SK-N-SH (cell line): ENCODE data around the gene ZNF407. TPM values are rescaled to one million over a fixed set of nuclear protein-coding genes. Genes with fewer than 3 reads are reported as not detected.

ENCODE experiments used
- CTCF ChIA-PET: fragments of 300-600, 350-600 bp; formaldehyde crosslinking; extraction: SDS; loops from one replicate; lab custom pipeline; 2021; lab: Yijun Ruan, JAX
- POLR2A ChIA-PET: fragments of 350-600 bp; sonication (Branson Sonifier 250); formaldehyde crosslinking; extraction: SDS; loops from one replicate; lab custom pipeline; 2020; ENCODE audit warnings: antibody characterized with exemption, inconsistent platforms; lab: Yijun Ruan, JAX
- DNase-seq: peaks from one replicate; pipeline ENCODE4 v3.0.0; 2012
- H2AFZ ChIP-seq: fragments of 200-600 bp; sonication (generic); 2 replicates; pipeline ENCODE4 v1.8.1; 2016; ENCODE audit warnings: antibody characterized with exemption, mild to moderate bottlenecking, low read depth
- H3F3A ChIP-seq: fragments of 200-600 bp; sonication (generic); replicated peaks from 2 replicates; pipeline ENCODE3; 2016; ENCODE audit warnings: antibody characterized with exemption, mild to moderate bottlenecking; ENCODE audit not compliant: insufficient read depth
- H3K27ac ChIP-seq, 2 experiments: fragments of 200-500 bp in 1 of 2; fragments of 200-600 bp in 1 of 2; sonication (Bioruptor generic) in 1 of 2; sonication (generic), shearing (Covaris generic) in 1 of 2; 2 replicates each; pipeline versions ENCODE4 v1.5.1 to v1.6.1; 2014 to 2016; ENCODE audit warnings: low read depth in 2 of 2, inconsistent platforms in 1 of 2, low read length in 1 of 2, mild to moderate bottlenecking in 1 of 2, mixed read lengths in 1 of 2
- H3K27me3 ChIP-seq: fragments of 200-600 bp; sonication (generic), shearing (Covaris generic); 2 replicates; pipeline ENCODE4 v1.6.1; 2016; ENCODE audit warnings: mixed run types; ENCODE audit not compliant: insufficient read depth
- H3K36me3 ChIP-seq, 2 experiments: fragments of 200-500 bp in 1 of 2; fragments of 200-600 bp in 1 of 2; sonication (Bioruptor generic) in 1 of 2; sonication (generic) in 1 of 2; replicated peaks in 1 of 2; 2 replicates each; pipeline versions ENCODE3 to v1.5.1; 2014 to 2016; ENCODE audit warnings: low read length in 1 of 2, mild to moderate bottlenecking in 1 of 2; ENCODE audit not compliant: insufficient read depth in 2 of 2, control insufficient read depth in 1 of 2
- H3K4me1 ChIP-seq, 2 experiments: fragments of 200-500 bp in 1 of 2; fragments of 200-600 bp in 1 of 2; sonication (Bioruptor generic) in 1 of 2; sonication (generic), shearing (Covaris generic) in 1 of 2; 2 replicates each; pipeline versions ENCODE4 v1.5.1 to v1.6.1; 2014 to 2016; ENCODE audit warnings: low read depth in 1 of 2, low read length in 1 of 2, mixed run types in 1 of 2; ENCODE audit not compliant: insufficient read depth in 2 of 2, control insufficient read depth in 1 of 2
- H3K4me2 ChIP-seq: fragments of 200-600 bp; sonication (generic), shearing (Covaris generic); 2 replicates; pipeline ENCODE4 v1.6.1; 2017; ENCODE audit warnings: mixed run types
- H3K4me3 ChIP-seq, 2 experiments: fragments of 200-500 bp in 1 of 2; fragments of 200-600 bp in 1 of 2; sonication (Bioruptor generic) in 1 of 2; sonication (generic), shearing (Covaris generic) in 1 of 2; 2 replicates each; pipeline versions ENCODE4 v1.5.1 to v1.8.1; 2014 to 2016; ENCODE audit warnings: low read depth in 2 of 2, inconsistent platforms in 1 of 2, low read length in 1 of 2, mild to moderate bottlenecking in 1 of 2, mixed read lengths in 1 of 2, moderate library complexity in 1 of 2
- H3K79me2 ChIP-seq: fragments of 200-600 bp; sonication (generic); 2 replicates; pipeline ENCODE4 v1.8.1; 2017; ENCODE audit warnings: mild to moderate bottlenecking; ENCODE audit not compliant: insufficient read depth
- H3K9ac ChIP-seq: fragments of 200-600 bp; sonication (generic); 2 replicates; pipeline ENCODE4 v1.6.1; 2017; ENCODE audit warnings: mixed run types
- H3K9me2 ChIP-seq: fragments of 200-600 bp; sonication (generic); 2 replicates; pipeline ENCODE4 v1.6.1; 2017; ENCODE audit warnings: mixed run types
- H3K9me3 ChIP-seq: fragments of 200-600 bp; sonication (generic); 2 replicates; pipeline ENCODE4 v1.6.1; 2017; ENCODE audit warnings: mixed run types, mild to moderate bottlenecking, moderate library complexity
- H4K20me1 ChIP-seq: fragments of 200-600 bp; sonication (generic); 2 replicates; pipeline ENCODE4 v1.6.1; 2017; ENCODE audit warnings: mild to moderate bottlenecking, mixed run types; ENCODE audit not compliant: insufficient read depth
- CHD2 ChIP-seq: fragments of 150-350 bp; IDR thresholded peaks from 2 replicates; pipeline ENCODE4 v1.6.1; 2018; ENCODE audit warnings: low read length; ENCODE audit not compliant: partially characterized antibody
- ELF1 ChIP-seq: IDR thresholded peaks from 2 replicates; pipeline ENCODE4 v1.4.0; 2012
- EP300 ChIP-seq, 2 experiments: IDR thresholded peaks; 2 replicates each; pipeline versions ENCODE4 v1.4.0 to v1.6.1; 2012; ENCODE audit warnings: borderline replicate concordance in 1 of 2, low read depth in 1 of 2, low read length in 1 of 2
- FOXJ3 ChIP-seq: sonication (generic); formaldehyde crosslinking; IDR thresholded peaks from 2 replicates; pipeline ENCODE4 v1.5.1; 2020; ENCODE audit warnings: mild to moderate bottlenecking, missing genetic modification reagents
- FOXM1 ChIP-seq: IDR thresholded peaks from 2 replicates; pipeline ENCODE4 v1.4.0; 2012; ENCODE audit warnings: low read depth, mild to moderate bottlenecking
- GATA2 ChIP-seq: sonication (generic); formaldehyde crosslinking; IDR thresholded peaks from 2 replicates; pipeline ENCODE4 v1.5.0; 2020; ENCODE audit warnings: mild to moderate bottlenecking, missing genetic modification reagents
- MEF2A ChIP-seq: IDR thresholded peaks from 2 replicates; pipeline ENCODE4 v1.4.0; 2012; ENCODE audit warnings: low read depth, borderline replicate concordance
- NFIC ChIP-seq: IDR thresholded peaks from 2 replicates; pipeline ENCODE4 v1.4.0; 2012; ENCODE audit warnings: borderline replicate concordance
- NRF1 ChIP-seq: IDR thresholded peaks from 2 replicates; pipeline ENCODE4 v1.6.1; 2012; ENCODE audit warnings: low read depth, mild to moderate bottlenecking, low read length
- POLR2AphosphoS5 ChIP-seq: IDR thresholded peaks from 2 replicates; pipeline ENCODE4 v1.6.1; 2012; ENCODE audit warnings: low read depth, low read length
- RCOR1 ChIP-seq: fragments of 150-350 bp; IDR thresholded peaks from 2 replicates; pipeline ENCODE4 v1.6.1; 2017; ENCODE audit warnings: antibody characterized with exemption, low read length
- RFX5 ChIP-seq: IDR thresholded peaks from 2 replicates; pipeline ENCODE4 v1.6.1; 2012; ENCODE audit warnings: mild to moderate bottlenecking, improper control_type of control experiment, low read length
- RXRA ChIP-seq: IDR thresholded peaks from 2 replicates; pipeline ENCODE4 v1.4.0; 2012; ENCODE audit warnings: low read depth, mild to moderate bottlenecking, borderline replicate concordance
- SIN3A ChIP-seq: IDR thresholded peaks from 2 replicates; pipeline ENCODE4 v1.6.1; 2012; ENCODE audit warnings: low read depth, mild to moderate bottlenecking, low read length, moderate library complexity, borderline replicate concordance
- TAF1 ChIP-seq: IDR thresholded peaks from 2 replicates; pipeline ENCODE4 v1.6.1; 2012; ENCODE audit warnings: low read depth, mild to moderate bottlenecking, low read length, moderate library complexity, borderline replicate concordance
- TCF12 ChIP-seq: IDR thresholded peaks from 2 replicates; pipeline ENCODE4 v1.4.0; 2012
- TEAD4 ChIP-seq: IDR thresholded peaks from 2 replicates; pipeline ENCODE4 v1.4.0; 2012; ENCODE audit warnings: mild to moderate bottlenecking, borderline replicate concordance; ENCODE audit not compliant: insufficient read depth
- YY1 ChIP-seq: IDR thresholded peaks from 2 replicates; pipeline ENCODE4 v1.4.0; 2012; ENCODE audit warnings: low read depth, mild to moderate bottlenecking
- WGBS: methylation state at CpG from one replicate; pipeline ENCODE4 v1.1.6; 2017; ENCODE audit warnings: low lambda C conversion rate; 5-methylcytosine and 5-hydroxymethylcytosine counted together
- polyA plus RNA-seq, 3 experiments: library from polyadenylated mRNA; depleted of rRNA; stranded (reverse); fragments of >200 nt; gene quantifications; 2 replicates each; pipeline ENCODE4 v1.2.3, GENCODE V29; 2012
- TF ChIP-seq, protein P1 (sequence below): IDR thresholded peaks from 2 replicates; pipeline ENCODE4 v1.4.0; 2012; ENCODE audit warnings: low read depth, borderline replicate concordance
- TF ChIP-seq, protein P2 (sequence below): fragments of 150-350 bp; IDR thresholded peaks from 2 replicates; pipeline ENCODE4 v1.6.1; 2016; ENCODE audit warnings: mild to moderate bottlenecking, low read depth, low read length
- TF ChIP-seq, protein P3 (sequence below): IDR thresholded peaks from 2 replicates; pipeline ENCODE4; 2012

The ZNF407 gene
- polyA plus RNA-seq, 1 of the 3 experiments (the other 2 are of a cell fraction), result 2.6 TPM

DNA sequence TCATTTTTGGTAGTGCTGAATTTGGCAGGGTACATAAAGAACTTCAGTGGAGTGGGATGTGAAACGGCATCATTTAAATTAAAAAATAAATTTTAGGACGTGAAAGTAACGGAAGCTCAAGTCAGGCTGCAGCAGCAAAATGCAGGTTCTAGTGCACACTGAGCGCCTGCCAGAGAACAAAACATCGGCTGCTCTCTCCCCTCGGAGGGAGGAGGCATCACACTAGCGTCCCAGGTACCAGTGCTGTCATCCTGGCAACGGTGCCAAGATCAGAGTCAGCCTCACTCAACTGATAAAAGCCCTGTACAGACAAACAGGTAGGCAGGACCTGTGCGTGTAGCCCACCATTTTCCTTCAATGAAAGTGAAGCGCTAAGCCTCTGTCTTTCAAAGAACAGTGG is 349.7 kb downstream of the ZNF407 start (continued):
- no peak for TF ChIP-seq TAF1

DNA sequence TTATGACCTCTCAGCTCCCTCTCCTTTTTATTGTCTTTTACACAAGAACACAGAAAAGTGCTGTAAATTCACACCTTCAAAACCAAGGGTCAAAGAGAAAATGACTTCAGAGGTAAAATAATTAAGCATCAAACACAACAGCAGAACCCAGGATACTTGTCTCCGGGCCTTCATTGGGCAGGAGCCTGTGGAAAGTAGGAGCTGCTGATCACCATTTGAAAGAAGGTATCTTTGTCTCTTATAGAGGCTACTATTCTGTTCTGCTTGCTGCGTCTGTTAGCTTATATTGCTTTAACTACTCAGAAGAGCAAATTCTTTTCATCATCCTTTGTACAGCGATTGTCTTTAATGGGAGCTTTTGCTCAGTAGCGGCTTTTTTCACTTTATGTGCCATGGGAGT is 350.2 kb downstream of the ZNF407 start:
- Histone ChIP-seq H3K9me2 (no peaks in the 10 kb centered on the region), H3K4me3 (no peak overlapping the region), H3K36me3 (no peaks in the 10 kb centered on the region), H3K27me3 (no peaks in the 10 kb centered on the region), H3K4me2 (no peak overlapping the region), H3K9me3 (no peaks in the 10 kb centered on the region), H3K27ac (no peak overlapping the region), H3K4me1 (peaks cover 3 to 12% of the 10 kb centered on the region in 2 experiments; a peak in 3 of 4 replicates), H3K79me2 (no peaks in the 10 kb centered on the region), H3F3A (peaks cover 7% of the 10 kb centered on the region), H4K20me1 (no peaks in the 10 kb centered on the region), H2AFZ (no peak overlapping the region), H3K9ac (no peak overlapping the region)
- ChIA-PET CTCF (interaction anchor here (1.4 kb wide), 1 partner anchor 16 kb away, joined by 5 read pairs; no protein-coding TSS in a partner anchor), POLR2A (no interaction called here)
- no peak for DNase-seq
- WGBS, result 97% methylated on average over 4 of the region's 4 CpGs
- TF ChIP-seq RXRA, result no peak
- TF ChIP-seq RCOR1, result no peak
- TF ChIP-seq GATA2, result no peak
- no peak for TF ChIP-seq POLR2AphosphoS5
- TF ChIP-seq TEAD4, result no peak
- TF ChIP-seq CHD2, result no peak

DNA sequence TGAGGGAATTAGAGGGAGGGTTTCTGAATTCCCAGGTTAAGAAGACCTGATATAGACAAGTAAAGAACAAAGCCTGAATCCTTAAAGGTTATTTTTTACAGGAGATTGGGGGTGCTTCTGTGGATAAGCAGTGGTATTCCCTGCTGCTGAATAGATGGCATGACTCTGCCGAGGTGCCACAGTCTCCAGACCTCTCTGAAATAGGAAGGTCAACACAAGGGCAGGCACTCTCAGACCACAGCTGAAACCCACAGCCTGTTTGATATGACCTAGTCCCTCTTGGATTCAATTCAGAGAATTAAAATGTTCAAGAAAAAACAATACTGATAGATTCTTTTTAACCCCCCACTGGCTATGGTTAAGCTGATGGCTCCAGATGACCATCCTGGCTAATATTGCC is 351.9 kb downstream of the ZNF407 start:
- POLR2A ChIA-PET, result no interaction called here
- Histone ChIP-seq H2AFZ (no peak overlapping the region), H4K20me1 (no peaks in the 10 kb centered on the region), H3K27me3 (no peaks in the 10 kb centered on the region), H3K79me2 (no peaks in the 10 kb centered on the region), H3F3A (peaks cover 7% of the 10 kb centered on the region), H3K9me3 (no peaks in the 10 kb centered on the region), H3K4me3 (no peak overlapping the region), H3K27ac (no peak overlapping the region), H3K4me2 (no peak overlapping the region), H3K9ac (no peak overlapping the region), H3K36me3 (no peaks in the 10 kb centered on the region), H3K9me2 (no peaks in the 10 kb centered on the region), H3K4me1 (peaks cover 3 to 12% of the 10 kb centered on the region in 2 experiments; a peak in 3 of 4 replicates)
- DNase-seq, result no peak
- CTCF ChIA-PET, result no interaction called here
- TF ChIP-seq MEF2A (no peak), YY1 (no peak), SIN3A (no peak), TAF1 (no peak), FOXM1 (no peak), NRF1 (no peak), FOXJ3 (CRISPR knock-in tag) (no peak), RXRA (no peak), RFX5 (no peak), TCF12 (no peak), ELF1 (no peak), GATA2 (no peak), NFIC (no peak), TEAD4 (no peak), EP300 (IDR thresholded peaks at IDR 0.05; ENCODE audit: borderline replicate concordance in 1 of 2, low read depth in 1 of 2, low read length in 1 of 2) (no peak)
- TF ChIP-seq, protein P1, sequence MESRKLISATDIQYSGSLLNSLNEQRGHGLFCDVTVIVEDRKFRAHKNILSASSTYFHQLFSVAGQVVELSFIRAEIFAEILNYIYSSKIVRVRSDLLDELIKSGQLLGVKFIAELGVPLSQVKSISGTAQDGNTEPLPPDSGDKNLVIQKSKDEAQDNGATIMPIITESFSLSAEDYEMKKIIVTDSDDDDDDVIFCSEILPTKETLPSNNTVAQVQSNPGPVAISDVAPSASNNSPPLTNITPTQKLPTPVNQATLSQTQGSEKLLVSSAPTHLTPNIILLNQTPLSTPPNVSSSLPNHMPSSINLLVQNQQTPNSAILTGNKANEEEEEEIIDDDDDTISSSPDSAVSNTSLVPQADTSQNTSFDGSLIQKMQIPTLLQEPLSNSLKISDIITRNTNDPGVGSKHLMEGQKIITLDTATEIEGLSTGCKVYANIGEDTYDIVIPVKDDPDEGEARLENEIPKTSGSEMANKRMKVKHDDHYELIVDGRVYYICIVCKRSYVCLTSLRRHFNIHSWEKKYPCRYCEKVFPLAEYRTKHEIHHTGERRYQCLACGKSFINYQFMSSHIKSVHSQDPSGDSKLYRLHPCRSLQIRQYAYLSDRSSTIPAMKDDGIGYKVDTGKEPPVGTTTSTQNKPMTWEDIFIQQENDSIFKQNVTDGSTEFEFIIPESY, result no peak
- TF ChIP-seq, protein P2, sequence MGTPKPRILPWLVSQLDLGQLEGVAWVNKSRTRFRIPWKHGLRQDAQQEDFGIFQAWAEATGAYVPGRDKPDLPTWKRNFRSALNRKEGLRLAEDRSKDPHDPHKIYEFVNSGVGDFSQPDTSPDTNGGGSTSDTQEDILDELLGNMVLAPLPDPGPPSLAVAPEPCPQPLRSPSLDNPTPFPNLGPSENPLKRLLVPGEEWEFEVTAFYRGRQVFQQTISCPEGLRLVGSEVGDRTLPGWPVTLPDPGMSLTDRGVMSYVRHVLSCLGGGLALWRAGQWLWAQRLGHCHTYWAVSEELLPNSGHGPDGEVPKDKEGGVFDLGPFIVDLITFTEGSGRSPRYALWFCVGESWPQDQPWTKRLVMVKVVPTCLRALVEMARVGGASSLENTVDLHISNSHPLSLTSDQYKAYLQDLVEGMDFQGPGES, result no peak
- TF ChIP-seq, protein P3, sequence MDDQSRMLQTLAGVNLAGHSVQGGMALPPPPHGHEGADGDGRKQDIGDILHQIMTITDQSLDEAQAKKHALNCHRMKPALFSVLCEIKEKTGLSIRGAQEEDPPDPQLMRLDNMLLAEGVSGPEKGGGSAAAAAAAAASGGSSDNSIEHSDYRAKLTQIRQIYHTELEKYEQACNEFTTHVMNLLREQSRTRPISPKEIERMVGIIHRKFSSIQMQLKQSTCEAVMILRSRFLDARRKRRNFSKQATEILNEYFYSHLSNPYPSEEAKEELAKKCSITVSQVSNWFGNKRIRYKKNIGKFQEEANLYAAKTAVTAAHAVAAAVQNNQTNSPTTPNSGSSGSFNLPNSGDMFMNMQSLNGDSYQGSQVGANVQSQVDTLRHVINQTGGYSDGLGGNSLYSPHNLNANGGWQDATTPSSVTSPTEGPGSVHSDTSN, result no peak
- WGBS, result 86% methylated on average over 1 of the region's 1 CpG
